Measurements from ENCODE around the gene ATP1A1. TPM values are rescaled to one million over a fixed set of nuclear protein-coding genes. Genes with fewer than 3 reads are reported as not detected.

The ATP1A1 gene
- total and polyA plus RNA-seq, 9 of the 15 experiments (the other 6 are each of a cell fraction or from before 2014, with no cell fraction given): 99.3 to 513 (median 234) TPM

DNA sequence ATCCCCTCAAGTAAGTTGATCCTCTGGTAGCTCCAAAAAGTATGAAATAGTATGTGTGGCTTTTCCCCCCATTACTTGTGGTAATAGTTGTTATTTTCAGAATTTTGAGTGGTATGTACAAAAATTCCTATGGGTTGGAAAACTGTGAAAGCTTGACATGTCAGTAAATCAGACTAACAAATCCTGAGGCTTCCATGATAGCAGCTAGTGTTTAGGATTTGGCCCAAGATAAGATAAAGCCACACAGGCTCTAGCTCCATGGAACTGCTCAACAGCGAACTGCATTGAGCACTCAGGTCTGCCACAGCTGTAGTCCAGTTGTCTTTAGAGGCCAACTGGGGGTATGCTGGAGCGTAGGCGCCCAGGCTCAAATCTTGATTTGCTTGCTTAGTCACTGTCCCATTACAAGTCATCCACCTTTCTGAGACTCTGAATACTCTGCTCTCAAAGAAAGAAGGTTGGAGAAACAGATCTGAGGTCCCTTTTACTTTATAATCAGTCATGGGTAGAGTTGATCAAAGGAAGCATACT, 28.7 kb downstream of the ATP1A1 start (continued):
- no peak for TF ChIP-seq ZBTB1 (CRISPR knock-in tag; IDR thresholded peaks at IDR 0.05; ENCODE audit: borderline replicate concordance, low read depth)
- TF ChIP-seq, protein P1, sequence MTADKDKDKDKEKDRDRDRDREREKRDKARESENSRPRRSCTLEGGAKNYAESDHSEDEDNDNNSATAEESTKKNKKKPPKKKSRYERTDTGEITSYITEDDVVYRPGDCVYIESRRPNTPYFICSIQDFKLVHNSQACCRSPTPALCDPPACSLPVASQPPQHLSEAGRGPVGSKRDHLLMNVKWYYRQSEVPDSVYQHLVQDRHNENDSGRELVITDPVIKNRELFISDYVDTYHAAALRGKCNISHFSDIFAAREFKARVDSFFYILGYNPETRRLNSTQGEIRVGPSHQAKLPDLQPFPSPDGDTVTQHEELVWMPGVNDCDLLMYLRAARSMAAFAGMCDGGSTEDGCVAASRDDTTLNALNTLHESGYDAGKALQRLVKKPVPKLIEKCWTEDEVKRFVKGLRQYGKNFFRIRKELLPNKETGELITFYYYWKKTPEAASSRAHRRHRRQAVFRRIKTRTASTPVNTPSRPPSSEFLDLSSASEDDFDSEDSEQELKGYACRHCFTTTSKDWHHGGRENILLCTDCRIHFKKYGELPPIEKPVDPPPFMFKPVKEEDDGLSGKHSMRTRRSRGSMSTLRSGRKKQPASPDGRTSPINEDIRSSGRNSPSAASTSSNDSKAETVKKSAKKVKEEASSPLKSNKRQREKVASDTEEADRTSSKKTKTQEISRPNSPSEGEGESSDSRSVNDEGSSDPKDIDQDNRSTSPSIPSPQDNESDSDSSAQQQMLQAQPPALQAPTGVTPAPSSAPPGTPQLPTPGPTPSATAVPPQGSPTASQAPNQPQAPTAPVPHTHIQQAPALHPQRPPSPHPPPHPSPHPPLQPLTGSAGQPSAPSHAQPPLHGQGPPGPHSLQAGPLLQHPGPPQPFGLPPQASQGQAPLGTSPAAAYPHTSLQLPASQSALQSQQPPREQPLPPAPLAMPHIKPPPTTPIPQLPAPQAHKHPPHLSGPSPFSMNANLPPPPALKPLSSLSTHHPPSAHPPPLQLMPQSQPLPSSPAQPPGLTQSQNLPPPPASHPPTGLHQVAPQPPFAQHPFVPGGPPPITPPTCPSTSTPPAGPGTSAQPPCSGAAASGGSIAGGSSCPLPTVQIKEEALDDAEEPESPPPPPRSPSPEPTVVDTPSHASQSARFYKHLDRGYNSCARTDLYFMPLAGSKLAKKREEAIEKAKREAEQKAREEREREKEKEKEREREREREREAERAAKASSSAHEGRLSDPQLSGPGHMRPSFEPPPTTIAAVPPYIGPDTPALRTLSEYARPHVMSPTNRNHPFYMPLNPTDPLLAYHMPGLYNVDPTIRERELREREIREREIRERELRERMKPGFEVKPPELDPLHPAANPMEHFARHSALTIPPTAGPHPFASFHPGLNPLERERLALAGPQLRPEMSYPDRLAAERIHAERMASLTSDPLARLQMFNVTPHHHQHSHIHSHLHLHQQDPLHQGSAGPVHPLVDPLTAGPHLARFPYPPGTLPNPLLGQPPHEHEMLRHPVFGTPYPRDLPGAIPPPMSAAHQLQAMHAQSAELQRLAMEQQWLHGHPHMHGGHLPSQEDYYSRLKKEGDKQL (CRISPR knock-in tag; IDR thresholded peaks at IDR 0.05; ENCODE audit: borderline replicate concordance): no peak
- TF ChIP-seq, protein P2, sequence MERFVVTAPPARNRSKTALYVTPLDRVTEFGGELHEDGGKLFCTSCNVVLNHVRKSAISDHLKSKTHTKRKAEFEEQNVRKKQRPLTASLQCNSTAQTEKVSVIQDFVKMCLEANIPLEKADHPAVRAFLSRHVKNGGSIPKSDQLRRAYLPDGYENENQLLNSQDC (CRISPR knock-in tag; IDR thresholded peaks at IDR 0.05): no peak
- TF ChIP-seq DNMT1 (IDR thresholded peaks at IDR 0.05): no peak
- no peak for TF ChIP-seq SRF (CRISPR knock-in tag; IDR thresholded peaks at IDR 0.05)
- TF ChIP-seq LEF1 (IDR thresholded peaks at IDR 0.05): no peak
- TF ChIP-seq GTF2F1 (IDR thresholded peaks at IDR 0.05; ENCODE audit: low read depth, low read length): no peak
